ENCODE results near the gene HS6ST3.

HS6ST3 gene

DNA sequence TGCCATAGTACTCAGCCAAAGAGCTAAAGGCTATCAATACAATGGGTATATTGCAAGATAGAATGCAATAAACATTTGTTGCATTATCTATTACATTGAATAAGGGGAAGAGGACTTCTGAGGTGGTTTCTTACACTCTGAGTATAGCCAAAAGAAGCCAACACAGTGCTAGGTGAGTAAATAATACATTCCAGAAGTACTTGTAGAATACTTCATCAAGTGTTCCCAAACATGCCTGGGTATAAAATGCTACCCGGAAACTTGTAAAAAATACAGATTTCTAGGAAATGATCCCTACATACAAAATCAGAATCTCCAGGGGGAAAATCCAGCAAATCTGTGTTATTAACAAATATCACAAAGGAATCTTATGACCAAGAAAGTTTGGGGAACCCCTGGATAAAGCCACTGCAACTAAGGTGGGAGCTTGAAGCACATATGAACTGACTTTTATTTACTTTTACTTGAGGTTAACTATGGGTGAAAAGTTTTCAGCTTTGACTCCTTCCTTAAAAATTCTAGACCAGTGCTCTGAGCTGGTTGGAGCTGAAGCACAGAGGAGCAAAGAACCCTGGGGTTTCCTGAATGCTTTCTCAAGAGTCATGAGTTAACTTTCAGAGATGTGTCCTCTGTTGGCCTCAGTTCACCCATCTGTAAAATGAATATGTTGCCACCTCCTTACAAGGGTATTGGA is 768.4 kb downstream of the HS6ST3 start:
- DNase-seq = no peak

DNA sequence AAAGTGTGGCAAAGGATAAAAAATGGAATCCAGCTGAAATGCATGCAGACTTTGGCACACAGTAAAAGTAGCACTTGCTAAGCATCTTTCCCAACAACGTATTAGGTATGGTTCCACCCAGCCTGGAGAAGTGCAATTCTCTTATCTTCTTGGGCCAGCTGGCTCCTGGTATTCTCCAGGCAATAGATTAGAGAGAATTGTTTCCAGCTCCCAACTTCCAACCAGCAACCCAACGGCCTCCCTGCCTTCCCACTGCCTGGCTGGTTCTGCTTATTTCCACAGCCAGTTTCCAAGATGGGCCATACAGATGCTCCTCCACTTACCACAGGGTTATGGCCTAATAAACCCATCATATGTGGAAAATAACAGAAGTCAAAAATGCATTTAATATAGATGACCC is 771.0 kb downstream of the HS6ST3 start:
- DNase-seq = no peak

DNA sequence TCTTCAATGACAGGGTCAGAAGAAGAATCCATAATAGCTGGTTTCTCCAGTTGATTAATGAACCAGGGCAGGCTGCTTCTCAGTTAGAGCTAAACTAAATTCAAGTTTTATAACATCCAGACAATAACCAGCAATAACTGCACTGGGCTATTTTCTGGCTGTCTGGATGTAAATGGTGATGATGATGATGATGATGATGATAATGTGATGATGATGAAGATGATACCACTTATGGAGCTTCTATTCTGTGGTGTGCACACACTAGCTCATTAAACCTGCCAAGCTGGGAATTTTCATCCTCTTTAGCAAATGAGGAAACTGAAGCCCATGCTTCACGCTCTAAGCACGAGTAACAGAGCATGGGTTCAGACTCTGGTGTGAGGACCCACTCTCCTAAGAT is 772.2 kb downstream of the HS6ST3 start:
- no peak for DNase-seq

DNA sequence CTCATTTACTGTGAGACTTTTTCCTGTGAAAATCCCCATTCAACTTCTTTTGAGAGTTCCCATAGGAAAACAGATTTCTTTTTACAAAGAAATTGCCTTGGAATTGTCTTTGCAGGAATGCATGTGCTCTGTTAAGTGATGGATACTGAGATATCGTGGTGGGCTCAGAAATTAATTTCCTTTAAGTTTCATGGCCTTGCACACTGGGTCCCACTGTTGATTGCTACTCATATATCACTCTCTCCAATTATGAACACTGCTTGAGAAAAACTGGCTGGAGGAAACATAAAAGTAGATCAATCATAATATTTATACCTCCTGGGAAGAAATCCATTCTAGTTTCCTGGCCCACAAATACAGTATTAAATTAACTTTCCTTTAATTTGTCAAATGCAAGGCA is 773.1 kb downstream of the HS6ST3 start:
- DNase-seq = no peak

DNA sequence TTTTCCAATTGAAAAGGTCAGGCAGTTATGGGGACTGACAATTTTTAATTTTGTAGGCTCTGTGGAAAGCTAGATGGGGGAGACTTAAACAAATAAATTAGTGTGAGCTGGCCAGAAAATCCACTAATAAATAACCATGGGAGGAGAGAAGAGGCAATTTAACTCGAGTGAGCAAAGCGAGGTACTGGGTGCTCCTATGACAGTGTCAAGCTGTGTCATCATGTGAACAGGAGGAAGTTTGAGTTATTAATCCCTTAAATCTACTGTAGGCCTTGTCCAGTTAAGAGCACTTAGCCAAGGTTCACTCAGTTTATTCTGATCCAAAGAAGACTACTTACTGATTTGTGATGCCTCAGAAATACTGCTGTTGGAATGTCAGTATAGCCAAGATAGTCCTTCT is 781.6 kb downstream of the HS6ST3 start:
- no peak for DNase-seq

DNA sequence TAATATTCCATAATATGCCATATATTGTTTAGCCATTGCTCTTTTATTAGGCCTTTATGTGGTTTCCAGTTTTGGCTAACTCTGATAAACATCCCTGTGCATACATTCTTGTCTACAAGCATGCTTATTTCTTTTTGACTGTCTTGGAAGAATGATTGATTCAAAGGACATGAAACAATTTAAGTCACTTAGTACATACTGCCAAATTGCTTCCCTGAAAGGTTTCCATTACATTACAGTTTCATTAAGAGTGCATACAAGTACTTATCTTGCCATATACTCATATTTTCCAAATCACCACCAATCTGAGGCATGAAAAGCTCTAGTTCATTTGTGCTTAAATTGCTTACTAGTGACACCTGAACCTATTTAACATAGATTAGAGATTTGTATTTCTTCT is 790.5 kb downstream of the HS6ST3 start:
- no peak for DNase-seq
